Lung (tissue), 12 donors: ENCODE data around the gene POLD2. TPM values are rescaled to one million over a fixed set of nuclear protein-coding genes. Genes with fewer than 3 reads are reported as not detected.

Experiments used
- ATAC-seq: fragments of 200-7000 bp; cut with Tn5 transposase; one replicate; pipeline ENCODE4 v1.9.1; 2020; ENCODE audit warnings: moderate number of reproducible peaks; ENCODE audit not compliant: insufficient read depth, low FRiP score
- DNase-seq, 3 donors: peaks; one replicate each; pipeline ENCODE4 v3.0.0-alpha.2; 2013 to 2017
- H3K27ac ChIP-seq, 2 donors: one replicate each; pipeline ENCODE4 v1.5.1; 2013; ENCODE audit warnings: mild to moderate bottlenecking in 2 of 2, moderate library complexity in 2 of 2, control low read depth in 1 of 2, inconsistent platforms in 1 of 2, low read depth in 1 of 2, low read length in 1 of 2
- H3K27me3 ChIP-seq, 3 donors: one replicate each; pipeline ENCODE4 v1.5.1; 2013; ENCODE audit warnings: low read length in 2 of 3; ENCODE audit not compliant: control insufficient read depth in 3 of 3, insufficient read depth in 3 of 3
- H3K36me3 ChIP-seq, 4 donors: one replicate each; pipeline ENCODE4 v1.5.1; 2013; ENCODE audit warnings: low read length in 4 of 4, mild to moderate bottlenecking in 1 of 4, moderate library complexity in 1 of 4; ENCODE audit not compliant: control insufficient read depth in 4 of 4, insufficient read depth in 4 of 4
- H3K4me1 ChIP-seq, 5 donors: one replicate each; pipeline ENCODE4 v1.5.1; 2013; ENCODE audit warnings: low read length in 5 of 5, mild to moderate bottlenecking in 2 of 5, moderate library complexity in 1 of 5; ENCODE audit not compliant: control insufficient read depth in 5 of 5, insufficient read depth in 5 of 5
- H3K4me3 ChIP-seq: one replicate; pipeline ENCODE4 v1.5.1; 2013; ENCODE audit warnings: mild to moderate bottlenecking, control low read depth, moderate library complexity
- H3K9ac ChIP-seq, 2 donors: one replicate each; pipeline ENCODE4 v1.5.1; 2013; ENCODE audit warnings: low read length in 2 of 2, control low read depth in 1 of 2; ENCODE audit not compliant: insufficient read depth in 1 of 2
- H3K9me3 ChIP-seq, 4 donors: one replicate each; pipeline ENCODE4 v1.5.1; 2013; ENCODE audit warnings: low read length in 3 of 4, mild to moderate bottlenecking in 1 of 4, moderate library complexity in 1 of 4; ENCODE audit not compliant: control insufficient read depth in 4 of 4, insufficient read depth in 3 of 4
- WGBS, 2 donors: extraction: QIAGEN DNeasy Blood & Tissue Kit; methylation state at CpG; one replicate each; pipeline ENCODE4 v1.1.7; 2013; 5-methylcytosine and 5-hydroxymethylcytosine counted together
- polyA plus RNA-seq, 2 donors: library from polyadenylated mRNA; stranded (reverse); fragments of 200-250 nt; gene quantifications; one replicate each; pipeline ENCODE4 v1.2.1, GENCODE V29; 2013
- total RNA-seq, 2 donors: library from RNA; depleted of rRNA in 1 of 2; stranded (reverse); fragments of >200 nt in 1 of 2; gene quantifications; one replicate each; pipeline ENCODE4 v1.2.1, GENCODE V29; 2014 to 2021
- TF ChIP-seq, protein P1 (sequence below): IDR thresholded peaks from 2 replicates; pipeline ENCODE4 v1.5.1; 2012; ENCODE audit warnings: mild to moderate bottlenecking; ENCODE audit errors: control extremely low read depth, extremely low read depth
- donor health status: control.
- donor health status: control.
- donor health status: Bipolar disorder and iron deficiency.
- donor health status: healthy.
- donor health status: DM: yes; HTN: yes; CAD: no.

POLD2 gene
- total and polyA plus RNA-seq, 4 donors, result 48.8 to 90.7 (median 71.3) TPM

DNA sequence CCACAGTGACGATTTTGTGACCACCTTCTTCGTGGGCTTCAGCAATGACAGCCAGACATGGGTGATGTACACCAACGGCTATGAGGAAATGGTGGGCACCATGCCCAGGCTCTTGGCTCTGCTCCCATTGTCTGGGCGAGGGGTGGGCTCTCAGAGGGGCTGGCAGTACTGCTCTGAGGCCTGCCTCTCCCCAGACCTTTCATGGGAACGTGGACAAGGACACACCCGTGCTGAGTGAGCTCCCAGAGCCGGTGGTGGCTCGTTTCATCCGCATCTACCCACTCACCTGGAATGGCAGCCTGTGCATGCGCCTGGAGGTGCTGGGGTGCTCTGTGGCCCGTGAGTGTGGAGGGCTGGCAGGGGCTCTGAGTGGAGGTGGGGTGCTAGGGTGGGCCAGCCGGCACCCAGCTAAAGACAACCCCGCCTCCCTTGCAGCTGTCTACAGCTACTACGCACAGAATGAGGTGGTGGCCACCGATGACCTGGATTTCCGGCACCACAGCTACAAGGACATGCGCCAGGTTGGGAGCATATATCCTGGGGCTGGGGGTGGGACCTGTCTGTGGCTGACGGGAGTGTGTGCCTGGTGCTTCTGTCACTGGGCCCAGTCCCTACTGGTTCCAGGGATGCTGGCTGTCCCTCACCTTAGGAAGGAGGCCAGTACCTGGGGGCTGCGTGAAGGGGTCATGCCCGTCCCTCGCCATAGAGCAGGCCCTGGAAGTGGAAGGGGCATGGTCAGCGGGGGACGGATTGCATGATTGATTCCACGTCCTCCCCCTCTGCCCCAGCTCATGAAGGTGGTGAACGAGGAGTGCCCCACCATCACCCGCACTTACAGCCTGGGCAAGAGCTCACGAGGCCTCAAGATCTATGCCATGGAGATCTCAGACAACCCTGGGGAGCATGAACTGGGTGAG, 12.4 kb downstream of the POLD2 start:
- no peaks in the 10 kb centered on the region for H3K9me3 ChIP-seq
- H3K36me3 ChIP-seq, result peaks cover 0 to 44% (median 15%) of the 10 kb centered on the region in 4 donors
- WGBS, 2 donors, result 81 to 83% methylated on average over 27 of the region's 27 CpGs
- H3K27ac ChIP-seq, result no peak overlapping the region
- H3K9ac ChIP-seq, result no peak overlapping the region
- H3K27me3 ChIP-seq, result no peaks in the 10 kb centered on the region
- DNase-seq (no peak), ATAC-seq (no peak)
- TF ChIP-seq, protein P1, sequence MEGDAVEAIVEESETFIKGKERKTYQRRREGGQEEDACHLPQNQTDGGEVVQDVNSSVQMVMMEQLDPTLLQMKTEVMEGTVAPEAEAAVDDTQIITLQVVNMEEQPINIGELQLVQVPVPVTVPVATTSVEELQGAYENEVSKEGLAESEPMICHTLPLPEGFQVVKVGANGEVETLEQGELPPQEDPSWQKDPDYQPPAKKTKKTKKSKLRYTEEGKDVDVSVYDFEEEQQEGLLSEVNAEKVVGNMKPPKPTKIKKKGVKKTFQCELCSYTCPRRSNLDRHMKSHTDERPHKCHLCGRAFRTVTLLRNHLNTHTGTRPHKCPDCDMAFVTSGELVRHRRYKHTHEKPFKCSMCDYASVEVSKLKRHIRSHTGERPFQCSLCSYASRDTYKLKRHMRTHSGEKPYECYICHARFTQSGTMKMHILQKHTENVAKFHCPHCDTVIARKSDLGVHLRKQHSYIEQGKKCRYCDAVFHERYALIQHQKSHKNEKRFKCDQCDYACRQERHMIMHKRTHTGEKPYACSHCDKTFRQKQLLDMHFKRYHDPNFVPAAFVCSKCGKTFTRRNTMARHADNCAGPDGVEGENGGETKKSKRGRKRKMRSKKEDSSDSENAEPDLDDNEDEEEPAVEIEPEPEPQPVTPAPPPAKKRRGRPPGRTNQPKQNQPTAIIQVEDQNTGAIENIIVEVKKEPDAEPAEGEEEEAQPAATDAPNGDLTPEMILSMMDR, result no peak
- H3K4me1 ChIP-seq, result no peaks in the 10 kb centered on the region
- H3K4me3 ChIP-seq, result no peak overlapping the region

DNA sequence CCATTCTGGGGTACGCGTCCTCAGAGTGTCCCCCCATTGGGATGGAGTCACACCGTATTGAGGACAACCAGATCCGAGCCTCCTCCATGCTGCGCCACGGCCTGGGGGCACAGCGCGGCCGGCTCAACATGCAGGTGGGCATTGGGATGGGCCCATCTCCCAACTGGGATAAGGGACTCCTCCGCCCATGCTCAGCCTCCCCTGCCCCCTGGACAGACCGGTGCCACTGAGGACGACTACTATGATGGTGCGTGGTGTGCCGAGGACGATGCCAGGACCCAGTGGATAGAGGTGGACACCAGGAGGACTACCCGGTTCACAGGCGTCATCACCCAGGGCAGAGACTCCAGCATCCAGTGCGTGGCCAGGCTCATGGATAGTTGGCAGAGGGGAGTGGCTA, 13.4 kb downstream of the POLD2 start:
- Histone ChIP-seq H3K4me3 (no peak overlapping the region), H3K4me1 (peaks cover 0 to 7% (median 1%) of the 10 kb centered on the region in 5 donors), H3K27me3 (no peaks in the 10 kb centered on the region), H3K36me3 (peaks cover 0 to 36% (median 15%) of the 10 kb centered on the region in 4 donors), H3K27ac (no peak overlapping the region), H3K9ac (no peak overlapping the region), H3K9me3 (no peaks in the 10 kb centered on the region)
- DNase-seq, result no peak
- no peak for ATAC-seq
- TF ChIP-seq, protein P1, result no peak
- WGBS, 2 donors, result 94 to 96% methylated on average over 18 of the region's 18 CpGs

DNA sequence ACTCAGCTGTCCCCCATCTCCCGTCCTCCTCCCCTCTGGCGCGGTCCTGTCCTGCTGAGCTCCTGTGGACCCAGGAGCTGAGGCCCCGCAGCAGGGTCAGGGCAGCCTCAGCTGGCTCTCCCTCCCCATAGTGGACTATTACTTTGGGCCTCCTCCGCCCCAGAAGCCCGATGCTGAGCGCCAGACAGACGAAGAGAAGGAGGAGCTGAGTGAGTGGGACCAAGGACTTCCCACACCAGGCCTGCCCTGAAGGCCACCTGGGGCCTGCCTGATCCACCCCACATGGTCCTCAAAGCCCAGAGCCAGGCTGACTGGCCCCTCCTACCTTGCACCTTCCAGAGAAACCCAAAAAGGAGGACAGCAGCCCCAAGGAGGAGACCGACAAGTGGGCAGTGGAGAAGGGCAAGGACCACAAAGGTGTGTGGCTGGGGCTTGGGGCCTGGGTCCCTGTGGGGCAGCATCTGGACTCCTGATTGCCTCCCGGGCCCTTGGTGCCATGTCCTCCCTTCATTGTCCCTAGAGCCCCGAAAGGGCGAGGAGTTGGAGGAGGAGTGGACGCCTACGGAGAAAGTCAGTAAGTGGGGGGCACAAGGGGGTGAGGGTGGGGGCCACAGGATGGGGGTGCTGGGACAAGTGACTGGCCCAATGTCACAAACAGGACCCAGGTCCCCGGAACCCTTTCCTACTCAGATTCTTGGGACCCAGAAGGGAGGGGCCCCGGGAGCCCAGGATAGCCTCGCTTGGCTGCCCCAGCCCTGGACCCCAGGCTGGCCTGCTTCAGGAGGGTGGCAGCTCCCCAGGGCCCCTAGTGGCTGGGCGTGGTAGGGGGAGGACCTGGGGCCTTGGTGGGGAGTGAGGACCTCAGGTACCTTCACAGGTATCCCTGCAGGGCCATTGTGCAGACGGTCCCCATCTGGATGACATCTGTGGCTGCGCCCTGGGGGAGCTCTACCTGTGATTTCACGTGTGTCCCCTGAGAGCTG, 14.3 kb downstream of the POLD2 start:
- no peak for ATAC-seq
- H3K27me3 ChIP-seq, result no peaks in the 10 kb centered on the region
- H3K36me3 ChIP-seq, result peaks cover 0 to 27% (median 13%) of the 10 kb centered on the region in 4 donors
- peaks cover 0 to 12% (median 3%) of the 10 kb centered on the region in 5 donors for H3K4me1 ChIP-seq
- no peak overlapping the region for H3K9ac ChIP-seq
- WGBS, 2 donors, result 90 to 95% methylated on average over 21 of the region's 21 CpGs
- no peak for DNase-seq
- H3K9me3 ChIP-seq, result no peaks in the 10 kb centered on the region
- no peak overlapping the region for H3K4me3 ChIP-seq
- H3K27ac ChIP-seq, result no peak overlapping the region
- TF ChIP-seq, protein P1, result no peak
